ENCODE measurements around the gene ASMTL.
"Not testable (repeated sequence)": the region's sequence is repeated elsewhere in the genome, so short reads cannot be mapped to it uniquely, and the experiment has no call there.

DNA sequence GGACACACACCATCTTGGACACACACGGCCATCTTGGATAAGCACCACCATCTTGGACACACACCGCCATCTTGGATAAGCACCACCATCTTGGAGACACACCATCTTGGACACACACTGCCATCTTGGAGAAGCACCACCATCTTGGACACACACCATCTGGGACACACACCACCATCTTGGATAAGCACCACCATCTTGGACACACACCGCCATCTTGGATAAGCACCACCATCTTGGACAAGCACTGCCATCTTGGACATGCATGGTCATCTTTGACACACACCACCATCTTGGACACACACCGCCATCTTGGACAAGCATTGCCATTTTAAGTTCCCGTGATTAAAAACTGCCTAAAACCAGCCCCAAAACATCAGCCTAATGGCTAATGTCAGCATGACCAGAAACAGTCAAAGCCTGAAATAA lies 4.1 kb downstream of the ASMTL start:
- not testable (repeated sequence) for TF ChIP-seq FOXA1 (IDR thresholded peaks at IDR 0.05); NFRKB (IDR thresholded peaks at IDR 0.05); ARNT (IDR thresholded peaks at IDR 0.05); SP1 (IDR thresholded peaks at IDR 0.05); FOXK2 (IDR thresholded peaks at IDR 0.05); LEF1 (IDR thresholded peaks at IDR 0.05; ENCODE audit: borderline replicate concordance); TARDBP (IDR thresholded peaks at IDR 0.05); BHLHE40 (IDR thresholded peaks at IDR 0.05; ENCODE audit: borderline replicate concordance); SUZ12 (IDR thresholded peaks at IDR 0.05); CTBP1 (IDR thresholded peaks at IDR 0.05; ENCODE audit: borderline replicate concordance); HDGF (IDR thresholded peaks at IDR 0.05; ENCODE audit: borderline replicate concordance)
- TF ChIP-seq, protein P1, sequence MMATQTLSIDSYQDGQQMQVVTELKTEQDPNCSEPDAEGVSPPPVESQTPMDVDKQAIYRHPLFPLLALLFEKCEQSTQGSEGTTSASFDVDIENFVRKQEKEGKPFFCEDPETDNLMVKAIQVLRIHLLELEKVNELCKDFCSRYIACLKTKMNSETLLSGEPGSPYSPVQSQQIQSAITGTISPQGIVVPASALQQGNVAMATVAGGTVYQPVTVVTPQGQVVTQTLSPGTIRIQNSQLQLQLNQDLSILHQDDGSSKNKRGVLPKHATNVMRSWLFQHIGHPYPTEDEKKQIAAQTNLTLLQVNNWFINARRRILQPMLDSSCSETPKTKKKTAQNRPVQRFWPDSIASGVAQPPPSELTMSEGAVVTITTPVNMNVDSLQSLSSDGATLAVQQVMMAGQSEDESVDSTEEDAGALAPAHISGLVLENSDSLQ (IDR thresholded peaks at IDR 0.05) = not testable (repeated sequence)
